ENCODE results near the gene SCO1. TPM values are rescaled to one million over a fixed set of nuclear protein-coding genes. Genes with fewer than 3 reads are reported as not detected.

The SCO1 gene
- total RNA-seq, 2 experiments from 2014 or later, result 15.3 to 18.2 TPM

- Histone ChIP-seq H3K27ac (ENCODE audit: low read depth in 1 of 2, low read length in 2 of 2) (no peak overlapping the region), H3K4me1 (ENCODE audit: insufficient read depth, low read length) (no peaks in the 10 kb centered on the region), H3K27me3 (ENCODE audit: control insufficient read depth in 1 of 2, insufficient read depth in 2 of 2, low read length in 2 of 2) (no peaks in the 10 kb centered on the region), H3K36me3 (ENCODE audit: insufficient read depth, low read length) (no peaks in the 10 kb centered on the region), H3K4me3 (ENCODE audit: low read length) (no peak overlapping the region), H3K9me3 (ENCODE audit: control insufficient read depth in 1 of 2, insufficient read depth in 1 of 2, low read length in 2 of 2) (no peaks in the 10 kb centered on the region)
- no peaks in the 10 kb centered on the region for H3K4me1 Mint-ChIP-seq (ENCODE audit: low read depth)
- intact Hi-C loops (cut with DNase I, micrococcal nuclease), result no loop called here
- ATAC-seq (ENCODE audit: poor library complexity) (no peak), DNase-seq (no peak)
- TF ChIP-seq CTCF (IDR thresholded peaks at IDR 0.05), result no peak
- no peak overlapping the region for H3K27ac Mint-ChIP-seq
- no peaks in the 10 kb centered on the region for H3K27me3 Mint-ChIP-seq
- no peaks in the 10 kb centered on the region for H3K9me3 Mint-ChIP-seq
- ChIA-PET CTCF (no interaction called here), POLR2A (no interaction called here)
- H3K36me3 Mint-ChIP-seq (ENCODE audit: low read depth), result peaks cover 30% of the 10 kb centered on the region
- H3K4me3 Mint-ChIP-seq, result no peak overlapping the region
Observed at GRCh38 chr17:10664571-10664970, 32.8 kb downstream of the SCO1 start.

DNA sequence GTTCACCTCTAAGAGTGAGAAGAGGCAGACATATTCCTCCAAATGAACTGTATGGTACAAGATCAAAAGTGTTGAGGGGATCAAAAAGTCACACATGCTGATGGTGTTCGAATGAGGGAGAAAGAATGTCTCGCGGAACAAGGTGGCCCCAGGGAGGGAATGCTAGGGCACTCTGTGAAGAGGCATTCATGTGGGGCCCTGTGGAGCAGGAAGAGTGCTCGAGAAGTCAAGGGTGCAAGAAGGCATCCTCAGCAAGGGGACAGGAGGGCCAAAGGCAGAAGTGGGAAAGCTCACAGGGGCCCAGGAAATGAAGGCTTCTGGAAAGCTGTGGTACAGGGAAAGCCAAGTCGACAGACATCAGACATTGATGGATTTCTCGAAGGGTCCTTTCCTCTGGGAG lies 34.1 kb downstream of the SCO1 start:
- no peaks in the 10 kb centered on the region for H3K9me3 ChIP-seq (ENCODE audit: control insufficient read depth in 1 of 2, insufficient read depth in 1 of 2, low read length in 2 of 2)
- peaks cover 32% of the 10 kb centered on the region for H3K36me3 Mint-ChIP-seq (ENCODE audit: low read depth)
- no peak for ATAC-seq (ENCODE audit: poor library complexity)
- H3K27me3 ChIP-seq (ENCODE audit: control insufficient read depth in 1 of 2, insufficient read depth in 2 of 2, low read length in 2 of 2), result no peaks in the 10 kb centered on the region
- ChIA-PET POLR2A (no interaction called here), CTCF (no interaction called here)
- DNase-seq, result no peak
- TF ChIP-seq CTCF (IDR thresholded peaks at IDR 0.05), result no peak
- no peaks in the 10 kb centered on the region for H3K9me3 Mint-ChIP-seq
- intact Hi-C loops (cut with DNase I, micrococcal nuclease), result no loop called here
- H3K4me3 Mint-ChIP-seq, result no peak overlapping the region
- H3K27ac Mint-ChIP-seq, result no peak overlapping the region
- H3K36me3 ChIP-seq (ENCODE audit: insufficient read depth, low read length), result no peaks in the 10 kb centered on the region
- no peaks in the 10 kb centered on the region for H3K4me1 Mint-ChIP-seq (ENCODE audit: low read depth)
- H3K4me1 ChIP-seq (ENCODE audit: insufficient read depth, low read length), result no peaks in the 10 kb centered on the region
- no peak overlapping the region for H3K4me3 ChIP-seq (ENCODE audit: low read length)
- H3K27ac ChIP-seq (ENCODE audit: low read depth in 1 of 2, low read length in 2 of 2), result no peak overlapping the region
- H3K27me3 Mint-ChIP-seq, result no peaks in the 10 kb centered on the region

- no peaks in the 10 kb centered on the region for H3K27me3 Mint-ChIP-seq
- no peak overlapping the region for H3K27ac ChIP-seq (ENCODE audit: low read depth in 1 of 2, low read length in 2 of 2)
- ChIA-PET POLR2A (no interaction called here), CTCF (interaction anchor here (0.8 kb wide), 1 partner anchor 15 kb away, joined by 3 read pairs; no protein-coding TSS in a partner anchor)
- H3K4me3 Mint-ChIP-seq, result no peak overlapping the region
- no peak for TF ChIP-seq CTCF (IDR thresholded peaks at IDR 0.05)
- no peaks in the 10 kb centered on the region for H3K4me1 ChIP-seq (ENCODE audit: insufficient read depth, low read length)
- no peaks in the 10 kb centered on the region for H3K36me3 ChIP-seq (ENCODE audit: insufficient read depth, low read length)
- no peak for DNase-seq
- H3K4me1 Mint-ChIP-seq (ENCODE audit: low read depth), result no peaks in the 10 kb centered on the region
- no peaks in the 10 kb centered on the region for H3K27me3 ChIP-seq (ENCODE audit: control insufficient read depth in 1 of 2, insufficient read depth in 2 of 2, low read length in 2 of 2)
- H3K4me3 ChIP-seq (ENCODE audit: low read length), result no peak overlapping the region
- peaks cover 30% of the 10 kb centered on the region for H3K36me3 Mint-ChIP-seq (ENCODE audit: low read depth)
- H3K9me3 ChIP-seq (ENCODE audit: control insufficient read depth in 1 of 2, insufficient read depth in 1 of 2, low read length in 2 of 2), result no peaks in the 10 kb centered on the region
- no peak overlapping the region for H3K27ac Mint-ChIP-seq
- no peak for ATAC-seq (ENCODE audit: poor library complexity)
- intact Hi-C loops (cut with DNase I, micrococcal nuclease), result no loop called here
- H3K9me3 Mint-ChIP-seq, result no peaks in the 10 kb centered on the region
Observed at GRCh38 chr17:10661437-10661836, 35.9 kb downstream of the SCO1 start.

Measured in CD4-positive, alpha-beta T cell (primary cell).